ENCODE data around the gene RNF13.

- TF ChIP-seq CTCF (IDR thresholded peaks at IDR 0.05) (no peak), POLR2A (IDR thresholded peaks at IDR 0.05) (no peak), POLR2AphosphoS5 (IDR thresholded peaks at IDR 0.05) (no peak)
Measured at GRCh38 chr3:149820183-149820582, 7.2 kb downstream of the RNF13 start.

Data from breast epithelium (tissue), 3 donors.